ENCODE results near the gene MAP7D1.
"Not testable (repeated sequence)": the region's sequence is repeated elsewhere in the genome, so short reads cannot be mapped to it uniquely, and the experiment has no call there.

MAP7D1 gene

DNA sequence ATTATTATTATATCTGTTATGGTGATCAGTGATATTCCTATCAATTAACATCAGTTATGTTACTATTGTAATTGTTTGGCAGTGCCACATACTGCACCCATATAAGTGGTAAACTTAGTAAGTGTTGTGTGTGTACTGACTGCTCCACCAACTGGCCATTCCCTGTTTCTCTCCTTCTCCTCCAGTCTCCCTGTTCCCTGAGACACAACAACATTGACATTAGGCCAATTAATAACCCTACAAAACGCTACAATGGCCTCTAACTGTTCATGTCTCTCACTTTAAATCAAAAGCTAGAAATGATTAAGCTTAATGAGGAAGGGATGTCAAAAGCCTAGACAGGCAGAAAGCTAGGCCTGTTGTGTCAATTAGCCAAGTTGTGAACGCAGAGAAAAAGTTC, 61.7 kb downstream of the MAP7D1 start:
- Histone ChIP-seq H2AFZ (ENCODE audit: low read depth, low read length) (no peak overlapping the region), H3K4me3 (ENCODE audit: low read length) (no peak overlapping the region), H3K9me3 (ENCODE audit: low read length) (no peaks in the 10 kb centered on the region), H3K27me3 (ENCODE audit: insufficient read depth, low read length) (no peaks in the 10 kb centered on the region), H3K36me3 (ENCODE audit: insufficient read depth, low read length) (no peaks in the 10 kb centered on the region), H3K4me1 (ENCODE audit: insufficient read depth, low read length) (no peaks in the 10 kb centered on the region)

DNA sequence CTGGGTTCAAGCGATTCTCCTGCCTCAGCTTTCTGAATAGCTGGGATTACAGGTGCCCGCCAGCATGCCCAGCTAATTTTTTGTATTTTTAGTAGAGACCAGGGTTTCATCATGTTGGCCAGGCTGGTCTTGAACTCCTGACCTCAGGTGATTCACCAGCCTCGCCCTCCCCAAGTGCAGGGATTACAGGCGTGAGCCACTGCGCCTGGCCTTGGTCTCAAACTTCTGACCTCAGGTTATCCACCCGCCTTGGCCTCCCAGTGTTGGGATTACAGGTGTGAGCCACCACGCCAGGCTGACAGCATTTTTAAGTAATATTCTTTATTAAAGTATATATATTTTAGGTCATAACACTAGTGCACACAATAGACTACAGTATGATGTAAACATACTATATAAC, 65.9 kb downstream of the MAP7D1 start:
- not testable (repeated sequence) for H2AFZ ChIP-seq (ENCODE audit: low read depth, low read length); H3K9me3 ChIP-seq (ENCODE audit: low read length); H3K27me3 ChIP-seq (ENCODE audit: insufficient read depth, low read length); H3K4me3 ChIP-seq (ENCODE audit: low read length); H3K36me3 ChIP-seq (ENCODE audit: insufficient read depth, low read length)
- peaks cover 17% of the 10 kb centered on the region for H3K4me1 ChIP-seq (ENCODE audit: insufficient read depth, low read length)

DNA sequence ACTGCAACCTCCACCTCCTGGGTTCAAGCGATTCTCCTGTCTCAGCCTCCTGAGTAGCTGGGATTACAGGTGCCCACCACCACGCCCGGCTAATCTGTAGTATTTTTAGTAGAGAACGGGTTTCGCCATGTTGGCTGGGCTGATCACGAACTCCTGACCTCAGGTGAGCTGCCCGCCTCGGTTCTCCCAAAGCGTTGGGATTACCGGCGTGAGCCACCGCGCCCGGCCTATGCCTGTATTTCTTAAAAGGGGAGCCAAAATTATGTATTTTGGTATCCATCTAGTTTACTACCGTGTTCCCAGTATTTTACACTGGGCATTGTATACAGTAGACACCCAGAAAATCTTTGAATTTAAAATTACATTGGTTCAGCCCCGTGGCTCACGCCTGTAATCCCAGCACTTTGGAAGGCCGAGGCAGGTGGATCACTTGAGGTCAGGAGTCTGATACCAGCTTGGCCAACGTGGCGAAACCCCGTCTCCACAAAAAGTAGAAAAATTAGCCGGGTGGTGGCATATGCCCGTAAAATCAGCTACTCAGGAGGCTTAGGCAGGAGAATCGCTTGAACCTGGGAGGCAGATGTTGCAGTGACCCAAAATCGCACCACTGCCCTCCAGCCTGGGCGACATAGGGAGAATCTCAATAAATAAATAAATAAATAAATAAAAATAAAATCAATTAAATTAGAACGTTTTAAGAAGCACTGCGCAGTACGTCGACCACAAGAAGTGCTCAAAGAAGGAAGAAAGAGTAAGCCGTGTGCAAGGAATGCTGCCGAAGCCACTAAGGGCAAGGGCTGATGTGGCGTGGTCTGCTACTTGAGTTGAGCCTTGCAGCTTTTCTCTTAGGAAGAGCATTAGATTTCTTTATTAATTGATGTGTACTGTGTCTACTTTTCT, 66.8 kb downstream of the MAP7D1 start:
- Histone ChIP-seq H3K27me3 (ENCODE audit: insufficient read depth, low read length) (no peaks in the 10 kb centered on the region), H3K36me3 (ENCODE audit: insufficient read depth, low read length) (peaks cover 8% of the 10 kb centered on the region), H3K4me3 (ENCODE audit: low read length) (peak overlapping the region; percentile 66)

DNA sequence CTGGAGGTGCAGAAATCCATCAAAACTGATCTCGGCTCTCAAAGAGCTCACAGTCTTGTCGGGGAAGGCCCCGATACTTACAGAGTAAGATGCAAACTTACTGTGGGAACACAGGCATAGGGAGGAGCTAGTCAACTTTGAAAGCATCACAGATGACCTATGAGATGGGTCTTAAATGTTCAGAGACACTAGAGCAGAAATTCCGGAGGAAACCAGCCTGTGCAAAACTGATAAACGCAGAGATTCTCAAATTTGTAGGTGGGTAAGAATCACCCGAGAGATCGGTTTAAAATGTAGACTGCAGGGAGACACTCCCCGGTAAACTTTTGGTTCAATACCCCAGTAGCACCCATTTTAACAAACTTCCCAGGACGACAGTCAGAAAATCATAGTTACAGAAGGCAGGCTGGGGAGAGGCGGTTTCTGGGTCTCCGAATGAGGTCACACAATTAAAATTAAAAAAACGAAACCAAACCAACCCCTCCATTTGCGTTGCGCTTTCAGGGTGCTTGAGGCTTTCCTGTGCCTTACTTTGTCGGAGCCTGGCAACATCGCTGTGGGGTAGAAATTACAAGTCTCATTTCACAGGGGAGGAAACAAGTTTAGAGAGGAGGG, 67.5 kb downstream of the MAP7D1 start:
- Histone ChIP-seq H3K4me1 (ENCODE audit: insufficient read depth, low read length) (peaks cover 17% of the 10 kb centered on the region), H3K27me3 (ENCODE audit: insufficient read depth, low read length) (no peaks in the 10 kb centered on the region), H3K9me3 (ENCODE audit: low read length) (no peaks in the 10 kb centered on the region), H3K36me3 (ENCODE audit: insufficient read depth, low read length) (peaks cover 9% of the 10 kb centered on the region), H2AFZ (ENCODE audit: low read depth, low read length) (peak overlapping the region; percentile 67), H3K4me3 (ENCODE audit: low read length) (peak overlapping the region; percentile 66)

More for the DNA sequence above, 66.8 kb downstream of the MAP7D1 start:
- no peaks in the 10 kb centered on the region for H3K9me3 ChIP-seq (ENCODE audit: low read length)
- peaks cover 17% of the 10 kb centered on the region for H3K4me1 ChIP-seq (ENCODE audit: insufficient read depth, low read length)
- peak overlapping the region; percentile 67 for H2AFZ ChIP-seq (ENCODE audit: low read depth, low read length)

DNA sequence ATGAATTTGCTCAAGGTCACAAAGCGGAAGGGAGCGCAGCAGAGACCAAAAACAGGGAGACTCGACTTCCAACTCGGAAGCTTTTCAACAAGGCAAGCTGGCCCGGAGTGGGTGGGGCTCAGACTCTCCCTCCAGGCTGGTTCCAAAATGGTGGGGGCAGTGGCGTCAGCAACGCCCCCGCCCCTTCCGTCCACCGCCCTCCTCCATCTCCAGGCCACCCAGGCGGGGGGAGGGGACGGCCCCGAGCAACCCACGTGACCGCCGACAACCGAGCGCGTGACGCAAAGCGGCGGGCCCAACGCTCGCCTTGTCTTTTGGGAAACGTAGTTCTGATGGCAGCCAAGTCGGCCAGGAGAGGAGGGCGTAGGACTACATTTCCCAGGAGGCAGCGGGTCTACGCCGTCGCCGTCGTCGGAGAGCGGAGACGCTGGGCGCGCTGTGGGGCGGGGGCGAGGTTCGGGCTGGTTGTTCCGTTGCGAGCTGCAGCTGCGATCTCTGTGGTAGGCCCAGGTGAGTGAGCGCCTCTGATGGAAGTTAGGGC, 68.1 kb downstream of the MAP7D1 start, which contains the start of gene THRAP3:
THRAP3 (plus strand) TSS at position 448 of the 541 bp plus-strand sequence. CDS start 58,121 bp downstream, outside the sequence.
- Histone ChIP-seq H3K9me3 (ENCODE audit: low read length) (no peaks in the 10 kb centered on the region), H3K27me3 (ENCODE audit: insufficient read depth, low read length) (no peaks in the 10 kb centered on the region), H2AFZ (ENCODE audit: low read depth, low read length) (peak within 1 kb of the TSS; percentile 67), H3K36me3 (ENCODE audit: insufficient read depth, low read length) (peaks cover 9% of the 10 kb centered on the region), H3K4me1 (ENCODE audit: insufficient read depth, low read length) (peaks cover 17% of the 10 kb centered on the region), H3K4me3 (ENCODE audit: low read length) (peak within 1 kb of the TSS; percentile 84)

DNA sequence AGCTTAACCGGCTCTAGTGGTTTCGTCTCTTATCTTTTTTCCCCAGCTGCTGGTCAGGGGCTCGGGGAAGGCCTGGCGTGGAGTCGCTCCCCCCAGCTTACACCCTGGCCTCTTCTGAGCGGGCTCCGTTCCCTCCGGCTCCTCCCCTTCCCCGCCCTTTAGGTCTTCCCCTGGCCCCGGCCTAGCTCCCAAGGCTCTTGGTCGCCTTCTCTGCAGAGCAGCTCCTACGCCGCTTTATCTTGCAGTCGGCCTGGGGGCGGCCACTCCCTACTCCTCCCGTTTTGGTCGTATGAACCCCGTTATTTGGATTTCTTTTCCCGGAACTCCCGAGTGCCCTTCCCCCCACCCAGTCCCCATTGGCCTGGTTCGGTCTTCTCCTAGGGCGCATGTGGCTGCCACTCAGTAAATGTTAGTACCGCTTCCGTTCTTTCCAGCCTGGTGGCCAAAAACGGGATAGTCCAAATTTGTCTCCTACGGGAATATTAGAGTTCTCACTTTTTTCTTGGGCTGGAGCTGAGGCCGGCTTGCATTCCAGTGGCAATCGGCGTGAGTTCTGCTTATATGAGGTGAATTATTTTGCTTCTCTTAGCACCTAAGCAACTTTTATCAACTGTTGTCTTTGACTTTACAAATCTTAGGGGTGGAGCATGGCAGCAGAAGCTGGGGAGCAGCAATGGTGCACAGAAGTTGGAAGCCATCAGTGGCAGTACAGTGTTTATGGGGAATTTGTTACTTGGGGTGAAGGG, 68.8 kb downstream of the MAP7D1 start:
- no peaks in the 10 kb centered on the region for H3K9me3 ChIP-seq (ENCODE audit: low read length)
- H3K4me1 ChIP-seq (ENCODE audit: insufficient read depth, low read length) = peaks cover 17% of the 10 kb centered on the region
- peak overlapping the region; percentile 30 for H2AFZ ChIP-seq (ENCODE audit: low read depth, low read length)
- H3K4me3 ChIP-seq (ENCODE audit: low read length) = peak overlapping the region; percentile 84
- H3K36me3 ChIP-seq (ENCODE audit: insufficient read depth, low read length) = peaks cover 9% of the 10 kb centered on the region
- no peaks in the 10 kb centered on the region for H3K27me3 ChIP-seq (ENCODE audit: insufficient read depth, low read length)

DNA sequence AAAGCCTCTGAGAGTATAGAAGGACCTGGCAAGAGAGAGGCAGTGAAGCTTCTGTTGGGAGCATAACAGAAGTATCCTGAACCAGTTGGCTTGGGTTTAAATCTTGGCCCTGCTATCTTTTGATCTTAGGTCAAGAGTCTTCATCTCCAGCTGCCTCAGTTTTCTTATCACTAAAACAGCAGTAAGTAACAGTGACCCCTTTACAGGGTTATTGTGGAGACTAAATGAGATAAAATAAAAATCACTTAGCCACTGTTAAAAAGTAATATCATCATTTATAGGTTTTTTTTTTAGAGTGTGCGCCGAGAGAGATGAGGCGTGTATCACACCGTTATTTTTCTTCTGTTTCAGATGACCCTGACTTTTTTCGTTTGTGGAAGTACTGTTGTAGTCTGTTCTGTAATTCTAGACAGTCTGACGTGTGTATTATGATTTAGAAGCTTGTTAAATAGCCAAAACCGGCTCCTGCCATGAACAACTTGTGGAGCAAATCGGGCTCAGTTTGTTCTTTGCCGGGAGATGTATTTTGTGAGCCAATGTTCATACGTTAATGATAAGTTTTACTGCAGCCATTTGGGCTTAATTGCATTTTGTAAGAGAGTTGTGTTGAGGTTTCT, 69.4 kb downstream of the MAP7D1 start:
- H2AFZ ChIP-seq (ENCODE audit: low read depth, low read length) = no peak overlapping the region
- H3K27me3 ChIP-seq (ENCODE audit: insufficient read depth, low read length) = no peaks in the 10 kb centered on the region
- peak overlapping the region; percentile 84 for H3K4me3 ChIP-seq (ENCODE audit: low read length)
- peaks cover 10% of the 10 kb centered on the region for H3K36me3 ChIP-seq (ENCODE audit: insufficient read depth, low read length)
- H3K9me3 ChIP-seq (ENCODE audit: low read length) = no peaks in the 10 kb centered on the region
- H3K4me1 ChIP-seq (ENCODE audit: insufficient read depth, low read length) = peaks cover 17% of the 10 kb centered on the region

DNA sequence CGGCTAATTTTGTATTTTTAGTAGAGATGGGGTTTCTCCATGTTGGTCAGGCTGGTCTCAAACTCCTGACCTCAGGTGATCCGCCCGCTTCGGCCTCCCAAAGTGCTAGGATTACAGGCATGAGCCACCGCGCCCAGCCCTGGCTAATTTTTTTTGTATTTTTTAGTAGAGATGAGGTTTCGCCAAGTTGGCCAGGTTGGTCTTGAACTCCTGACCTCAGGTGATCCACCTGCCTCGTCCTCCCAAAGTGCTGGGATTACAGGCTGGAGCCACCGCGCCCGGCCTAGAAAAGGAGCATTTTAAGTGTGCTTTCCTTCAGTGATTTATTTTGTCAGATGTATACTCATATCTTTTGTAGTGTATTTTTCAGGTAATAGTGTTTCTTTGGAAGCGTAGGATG, 74.3 kb downstream of the MAP7D1 start:
- not testable (repeated sequence) for H3K9me3 ChIP-seq (ENCODE audit: low read length); H3K27me3 ChIP-seq (ENCODE audit: insufficient read depth, low read length); H2AFZ ChIP-seq (ENCODE audit: low read depth, low read length); H3K4me3 ChIP-seq (ENCODE audit: low read length)
- peaks cover 31% of the 10 kb centered on the region for H3K36me3 ChIP-seq (ENCODE audit: insufficient read depth, low read length)
- H3K4me1 ChIP-seq (ENCODE audit: insufficient read depth, low read length) = peaks cover 12% of the 10 kb centered on the region
